HG02623 (cell line): ENCODE data around the gene STAG2.
"Not testable (repeated sequence)": the region's sequence is repeated elsewhere in the genome, so short reads cannot be mapped to it uniquely, and the experiment has no call there.

Experiments
- ATAC-seq: cut with Tn5 transposase; IDR thresholded peaks from one replicate; pipeline ENCODE4 v1.9.1; 2021; ENCODE audit warnings: moderate library complexity; ENCODE audit not compliant: unreplicated experiment

Gene STAG2

GRCh38 chrX:124030520-124030919 is 69.0 kb downstream of the STAG2 start:
- ATAC-seq, result peak; percentile 75

GRCh38 chrX:124033821-124034220 is 72.3 kb downstream of the STAG2 start:
- no peak for ATAC-seq

- no peak for ATAC-seq
Measured at GRCh38 chrX:124035657-124036056, 74.2 kb downstream of the STAG2 start.

- ATAC-seq, result no peak
Measured at GRCh38 chrX:124042042-124042441, 80.5 kb downstream of the STAG2 start.

- no peak for ATAC-seq
Measured at GRCh38 chrX:124045109-124045508, 83.6 kb downstream of the STAG2 start.

GRCh38 chrX:124084417-124084816 is 122.9 kb downstream of the STAG2 start:
- ATAC-seq, result not testable (repeated sequence)

- ATAC-seq, result no peak
Measured at GRCh38 chrX:124085063-124085462, 123.6 kb downstream of the STAG2 start.

- ATAC-seq, result no peak
Measured at GRCh38 chrX:124086411-124086810, 124.9 kb downstream of the STAG2 start.

- ATAC-seq, result no peak
Measured at GRCh38 chrX:124087000-124087746, 125.7 kb downstream of the STAG2 start.

- ATAC-seq, result no peak
Measured at GRCh38 chrX:124093222-124093621, 131.7 kb downstream of the STAG2 start.

GRCh38 chrX:124097116-124097515 is 135.6 kb downstream of the STAG2 start:
- no peak for ATAC-seq

- ATAC-seq, result no peak
Measured at GRCh38 chrX:124098089-124098488, 136.6 kb downstream of the STAG2 start.

GRCh38 chrX:124103966-124104365 is 142.5 kb downstream of the STAG2 start:
- no peak for ATAC-seq

- ATAC-seq, result not testable (repeated sequence)
Measured at GRCh38 chrX:124104512-124104911, 143.0 kb downstream of the STAG2 start.

- no peak for ATAC-seq
Measured at GRCh38 chrX:124113621-124114600, 152.4 kb downstream of the STAG2 start.

- ATAC-seq, result no peak
Measured at GRCh38 chrX:124117325-124117724, 155.8 kb downstream of the STAG2 start.

- no peak for ATAC-seq
Measured at GRCh38 chrX:124125471-124125870, 164.0 kb downstream of the STAG2 start.

GRCh38 chrX:124127496-124127895 is 166.0 kb downstream of the STAG2 start:
- no peak for ATAC-seq

GRCh38 chrX:124132437-124132836 is 170.9 kb downstream of the STAG2 start:
- not testable (repeated sequence) for ATAC-seq

GRCh38 chrX:124145749-124146148 is 184.2 kb downstream of the STAG2 start:
- ATAC-seq, result no peak

- no peak for ATAC-seq
Measured at GRCh38 chrX:124151195-124151594, 189.7 kb downstream of the STAG2 start.
